RWPE2 (cell line): ENCODE measurements around the gene MCAM.

Source experiments
- ATAC-seq: fragments of 200-7000 bp; cut with Tn5 transposase; 3 replicates; pipeline ENCODE4 v1.9.1; 2021; ENCODE audit warnings: low read depth
- DNase-seq: peaks from one replicate; pipeline ENCODE4 v3.0.0-alpha.2; 2020; ENCODE audit warnings: low spot score
- H3K27ac ChIP-seq: fragments of 450-650 bp; 2 replicates; pipeline ENCODE4 v1.5.1; 2017; ENCODE audit warnings: mild to moderate bottlenecking; ENCODE audit not compliant: poor library complexity, severe bottlenecking
- H3K27me3 ChIP-seq: fragments of 250-450 bp; sonication (Bioruptor Pico); 2 replicates; pipeline ENCODE4 v1.5.1; 2021; ENCODE audit warnings: mild to moderate bottlenecking, moderate library complexity; ENCODE audit not compliant: insufficient read depth, poor library complexity, severe bottlenecking
- H3K36me3 ChIP-seq: fragments of 250-450 bp; sonication (Bioruptor Pico); 2 replicates; pipeline ENCODE4 v1.5.1; 2020; ENCODE audit warnings: low read depth, mild to moderate bottlenecking, moderate library complexity
- H3K4me1 ChIP-seq: fragments of 250-450 bp; sonication (Bioruptor Pico); 2 replicates; pipeline ENCODE4 v1.5.1; 2021; ENCODE audit warnings: mild to moderate bottlenecking, moderate library complexity; ENCODE audit not compliant: insufficient read depth, poor library complexity, severe bottlenecking
- H3K4me3 ChIP-seq: fragments of 250-450 bp; sonication (Bioruptor Pico); 2 replicates; pipeline ENCODE4 v1.5.1; 2021; ENCODE audit warnings: mild to moderate bottlenecking, moderate library complexity; ENCODE audit not compliant: severe bottlenecking
- H3K9me3 ChIP-seq: fragments of 250-450 bp; sonication (Bioruptor Pico); 2 replicates; pipeline ENCODE4 v1.5.1; 2021; ENCODE audit warnings: mild to moderate bottlenecking, moderate library complexity; ENCODE audit not compliant: severe bottlenecking
- CTCF ChIP-seq: fragments of 450-650 bp; IDR thresholded peaks from one replicate; pipeline ENCODE4 v1.5.1; 2017; ENCODE audit warnings: mild to moderate bottlenecking, moderate library complexity; ENCODE audit not compliant: poor library complexity, severe bottlenecking

MCAM gene

GRCh38 chr11:119316729-119317591 lies at the start of gene MCAM:
MCAM (minus strand) TSS chr11:119317130; CDS start chr11:119317101, 29 bp downstream.
- H3K9me3 ChIP-seq: no peaks in the 10 kb centered on the region
- H3K27me3 ChIP-seq: no peaks in the 10 kb centered on the region
- DNase-seq: no peak
- no peak for TF ChIP-seq CTCF
- H3K4me3 ChIP-seq: peak within 1 kb of the TSS; percentile 46
- peaks cover 3% of the 10 kb centered on the region; the same call in 1 of the 2 replicates for H3K36me3 ChIP-seq
- peak within 1 kb of the TSS; percentile 57 for H3K27ac ChIP-seq
- peaks cover 13% of the 10 kb centered on the region for H3K4me1 ChIP-seq
- peak; percentile 15; the same call in 1 of the 3 replicates for ATAC-seq

- Histone ChIP-seq H3K27ac (no peak overlapping the region), H3K9me3 (no peaks in the 10 kb centered on the region), H3K4me1 (peaks cover 46% of the 10 kb centered on the region), H3K36me3 (no peaks in the 10 kb centered on the region), H3K4me3 (no peak overlapping the region), H3K27me3 (no peaks in the 10 kb centered on the region)
- no peak for DNase-seq
- ATAC-seq: no peak
- TF ChIP-seq CTCF: no peak
Observed at GRCh38 chr11:119365071-119365591, 48.2 kb upstream of the MCAM start.

- ATAC-seq (no peak), DNase-seq (no peak)
- no peak overlapping the region for H3K27ac ChIP-seq
- peaks cover 48% of the 10 kb centered on the region for H3K4me1 ChIP-seq
- H3K9me3 ChIP-seq: no peaks in the 10 kb centered on the region
- H3K27me3 ChIP-seq: no peaks in the 10 kb centered on the region
- H3K4me3 ChIP-seq: peak overlapping the region; percentile 33
- no peak for TF ChIP-seq CTCF
- H3K36me3 ChIP-seq: 0 out of 2 replicates have a peak, but pooled peaks cover under 1% of the 10 kb centered on the region
Observed at GRCh38 chr11:119363851-119364590, 47.1 kb upstream of the MCAM start.

GRCh38 chr11:119363081-119363850 lies 46.3 kb upstream of the MCAM start:
- TF ChIP-seq CTCF: no peak

More at GRCh38 chr11:119363081-119363850, 46.3 kb upstream of the MCAM start:
- DNase-seq (no peak), ATAC-seq (no peak)
- Histone ChIP-seq H3K4me1 (peaks cover 41% of the 10 kb centered on the region), H3K9me3 (no peaks in the 10 kb centered on the region), H3K27ac (no peak overlapping the region), H3K36me3 (0 out of 2 replicates have a peak, but pooled peaks cover 3% of the 10 kb centered on the region), H3K27me3 (no peaks in the 10 kb centered on the region), H3K4me3 (no peak overlapping the region)
